Mammary epithelial cell (primary cell): ENCODE results near the gene IRF3.
A peak's percentile ranks its signal among the peaks of the same experiment; 100 is the strongest.

Experiments used
- CTCF ChIP-seq, 2 donors: IDR thresholded peaks in 1 of 2; conservative IDR thresholded peaks in 1 of 2; 2 replicates each; pipeline ENCODE4 v1.5.1; 2011 to 2012; ENCODE audit warnings: inconsistent platforms in 2 of 2, low read length in 2 of 2, mild to moderate bottlenecking in 2 of 2, control low read depth in 1 of 2, low read depth in 1 of 2; ENCODE audit not compliant: insufficient read depth in 1 of 2; ENCODE audit errors: extremely low read depth in 1 of 2
- EZH2 ChIP-seq: IDR thresholded peaks from 2 replicates; pipeline ENCODE4 v1.6.1; 2012; ENCODE audit warnings: low read length, inconsistent platforms, borderline replicate concordance

DNA sequence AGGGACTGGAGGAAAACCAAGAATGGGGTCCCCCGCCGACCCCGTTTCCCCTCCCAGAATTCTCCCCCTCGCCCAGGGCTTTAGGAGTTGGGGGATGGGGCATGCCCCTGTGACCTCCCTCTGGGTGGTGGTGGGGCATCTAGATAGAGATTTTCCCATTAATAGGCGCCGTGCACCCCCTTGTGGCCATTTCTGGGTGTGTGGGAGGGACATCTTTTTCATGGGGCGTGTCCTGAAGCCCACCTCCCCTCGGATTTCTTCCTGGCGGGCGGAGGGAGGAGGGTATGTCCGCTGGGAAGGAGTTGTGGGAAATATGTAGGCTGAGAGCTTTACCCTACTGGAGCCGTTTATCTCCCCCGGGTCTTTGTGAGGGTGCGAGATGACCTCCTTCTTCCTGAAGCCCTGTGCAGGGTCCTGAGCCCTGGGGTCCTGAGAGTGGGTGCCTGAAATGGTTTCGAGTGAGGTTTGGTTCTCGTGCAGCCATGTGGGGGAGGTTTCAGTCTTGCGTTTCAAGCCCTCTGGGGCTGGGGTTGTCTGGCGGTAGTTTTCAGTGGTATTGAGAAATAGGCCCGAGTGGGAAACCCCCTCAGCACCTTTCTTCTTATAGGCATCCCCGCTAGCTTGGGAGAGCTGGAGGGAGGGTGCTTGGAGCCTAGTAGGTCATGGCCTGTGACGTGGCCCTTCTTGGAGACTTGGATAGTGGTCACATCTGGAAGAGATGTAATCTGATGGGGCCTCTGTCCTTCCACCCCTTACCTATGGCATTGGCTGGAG lies 12.4 kb upstream of the IRF3 start:
- TF ChIP-seq CTCF (conservative IDR thresholded peaks at IDR 0.05 in 1 of 2, IDR thresholded peaks at IDR 0.05 in 1 of 2; ENCODE audit: extremely low read depth in 1 of 2, insufficient read depth in 1 of 2, low read depth in 1 of 2, low read length in 2 of 2) (peak; percentile 57 to 64), EZH2 (no peak)
